ENCODE data around the gene SPOCK2. TPM values are rescaled to one million over a fixed set of nuclear protein-coding genes. Genes with fewer than 3 reads are reported as not detected.

The SPOCK2 gene
- total RNA-seq: under 0.01 TPM in 1 of 2 replicates, not detected in the other

GRCh38 chr10:72087969-72088888 is at the start of gene SPOCK2:
Gene SPOCK2 (minus strand): TSS chr10:72088551. CDS start chr10:72088328, 223 bp downstream.

Other genes starting within 250 kb of the SPOCK2 start
- gene PSAP, start 237.3 kb downstream of the SPOCK2 start, total RNA-seq: 494 and 534 TPM in 2 replicates
- 16.1 and 21.8 TPM in 2 replicates for gene CHST3, start 124.2 kb downstream of the SPOCK2 start, total RNA-seq
- gene ANAPC16, start 127.5 kb upstream of the SPOCK2 start, total RNA-seq: 62.8 and 63.3 TPM in 2 replicates
- gene ASCC1, start 127.7 kb upstream of the SPOCK2 start, total RNA-seq: 26.8 and 37.4 TPM in 2 replicates
- 524 and 594 TPM in 2 replicates for gene DDIT4, start 185.4 kb upstream of the SPOCK2 start, total RNA-seq

Data from myometrial cell (primary cell).